ENCODE data around the gene PLCH1.

- TF ChIP-seq CTCF (IDR thresholded peaks at IDR 0.05) (no peak), POLR2A (IDR thresholded peaks at IDR 0.05) (no peak), EP300 (IDR thresholded peaks at IDR 0.05) (no peak)
These were observed 142.6 kb downstream of the PLCH1 start for GRCh38 chr3:155602307-155602706.

All from tibial nerve (tissue), 4 donors.